HEK293 (cell line): Measurements from ENCODE around the gene PHACTR1.

ENCODE experiments used
- KLF10 ChIP-seq: fragments of 450-650 bp; IDR thresholded peaks from 2 replicates; pipeline ENCODE4 v1.5.1; 2018; ENCODE audit warnings: missing biosample characterization, mild to moderate bottlenecking, missing genetic modification characterization
- TCF7L2 ChIP-seq: IDR thresholded peaks from 2 replicates; pipeline ENCODE4 v1.6.1; 2011; ENCODE audit warnings: low read depth, mild to moderate bottlenecking, inconsistent platforms, low read length, moderate library complexity, borderline replicate concordance
- YY1 ChIP-seq: fragments of 450-650 bp; formaldehyde crosslinking; IDR thresholded peaks from 2 replicates; pipeline ENCODE4 v1.5.1; 2018; ENCODE audit warnings: missing biosample characterization, missing genetic modification characterization
- ZNF146 ChIP-seq: fragments of 450-650 bp; formaldehyde crosslinking; IDR thresholded peaks from 2 replicates; pipeline ENCODE4 v1.5.1; 2016; ENCODE audit warnings: missing biosample characterization, missing genetic modification characterization
- ZNF175 ChIP-seq: fragments of 450-650 bp; formaldehyde crosslinking; IDR thresholded peaks from 2 replicates; pipeline ENCODE4 v1.5.1; 2016; ENCODE audit warnings: missing biosample characterization, missing genetic modification characterization
- ZNF747 ChIP-seq: fragments of 450-650 bp; formaldehyde crosslinking; IDR thresholded peaks from 2 replicates; pipeline ENCODE4 v1.5.1; 2016; ENCODE audit warnings: missing biosample characterization, missing genetic modification characterization
- ZNF830 ChIP-seq: fragments of 450-650 bp; IDR thresholded peaks from 2 replicates; pipeline ENCODE4 v1.5.0; 2018; ENCODE audit warnings: missing biosample characterization, missing genetic modification characterization, low read depth, mild to moderate bottlenecking, moderate library complexity
- TF ChIP-seq, protein P1 (sequence below): fragments of 450-650 bp; formaldehyde crosslinking; IDR thresholded peaks from 2 replicates; pipeline ENCODE4 v1.5.1; 2016; ENCODE audit warnings: missing biosample characterization, missing genetic modification characterization
- TF ChIP-seq, protein P2 (sequence below): fragments of 450-650 bp; formaldehyde crosslinking; IDR thresholded peaks from 2 replicates; pipeline ENCODE4 v1.5.1; 2016; ENCODE audit warnings: missing biosample characterization, missing genetic modification characterization
- TF ChIP-seq, protein P3 (sequence below): fragments of 450-650 bp; formaldehyde crosslinking; IDR thresholded peaks from 2 replicates; pipeline ENCODE4 v1.5.0; 2017; ENCODE audit warnings: missing biosample characterization, missing genetic modification characterization, borderline replicate concordance
- TF ChIP-seq, protein P4 (sequence below): fragments of 450-650 bp; formaldehyde crosslinking; IDR thresholded peaks from 2 replicates; pipeline ENCODE4 v1.5.1; 2016; ENCODE audit warnings: missing biosample characterization, missing genetic modification characterization
- TF ChIP-seq, protein P5 (sequence below): fragments of 450-650 bp; formaldehyde crosslinking; IDR thresholded peaks from 2 replicates; pipeline ENCODE4 v1.5.1; 2016; ENCODE audit warnings: missing biosample characterization, missing genetic modification characterization, low read depth

DNA sequence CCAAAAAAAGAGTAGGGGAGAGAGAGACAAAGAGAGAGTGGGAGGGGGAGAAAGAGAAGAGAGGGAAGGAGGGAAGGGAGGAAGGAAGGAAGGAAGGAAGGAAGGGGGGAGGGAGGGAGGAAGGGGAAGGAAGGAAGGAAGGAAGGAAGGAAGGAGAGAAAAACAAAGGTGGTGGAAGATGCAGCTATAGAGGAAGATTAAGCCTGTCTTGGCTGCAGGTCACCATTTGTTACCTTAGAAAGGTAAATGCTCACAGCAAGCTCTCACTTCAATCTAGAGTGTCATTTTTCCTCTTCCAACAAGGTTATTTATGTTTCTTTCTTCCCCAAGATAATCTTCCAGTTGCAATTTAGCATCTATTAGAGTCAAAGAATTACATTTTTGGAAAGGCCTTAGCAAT lies 284.0 kb downstream of the PHACTR1 start:
- TF ChIP-seq, protein P1, sequence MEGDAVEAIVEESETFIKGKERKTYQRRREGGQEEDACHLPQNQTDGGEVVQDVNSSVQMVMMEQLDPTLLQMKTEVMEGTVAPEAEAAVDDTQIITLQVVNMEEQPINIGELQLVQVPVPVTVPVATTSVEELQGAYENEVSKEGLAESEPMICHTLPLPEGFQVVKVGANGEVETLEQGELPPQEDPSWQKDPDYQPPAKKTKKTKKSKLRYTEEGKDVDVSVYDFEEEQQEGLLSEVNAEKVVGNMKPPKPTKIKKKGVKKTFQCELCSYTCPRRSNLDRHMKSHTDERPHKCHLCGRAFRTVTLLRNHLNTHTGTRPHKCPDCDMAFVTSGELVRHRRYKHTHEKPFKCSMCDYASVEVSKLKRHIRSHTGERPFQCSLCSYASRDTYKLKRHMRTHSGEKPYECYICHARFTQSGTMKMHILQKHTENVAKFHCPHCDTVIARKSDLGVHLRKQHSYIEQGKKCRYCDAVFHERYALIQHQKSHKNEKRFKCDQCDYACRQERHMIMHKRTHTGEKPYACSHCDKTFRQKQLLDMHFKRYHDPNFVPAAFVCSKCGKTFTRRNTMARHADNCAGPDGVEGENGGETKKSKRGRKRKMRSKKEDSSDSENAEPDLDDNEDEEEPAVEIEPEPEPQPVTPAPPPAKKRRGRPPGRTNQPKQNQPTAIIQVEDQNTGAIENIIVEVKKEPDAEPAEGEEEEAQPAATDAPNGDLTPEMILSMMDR (tag by site-specific recombination): no peak
- TF ChIP-seq TCF7L2: no peak
- no peak for TF ChIP-seq ZNF830 (tag by site-specific recombination)
- no peak for TF ChIP-seq KLF10 (tag by site-specific recombination)
- TF ChIP-seq, protein P2, sequence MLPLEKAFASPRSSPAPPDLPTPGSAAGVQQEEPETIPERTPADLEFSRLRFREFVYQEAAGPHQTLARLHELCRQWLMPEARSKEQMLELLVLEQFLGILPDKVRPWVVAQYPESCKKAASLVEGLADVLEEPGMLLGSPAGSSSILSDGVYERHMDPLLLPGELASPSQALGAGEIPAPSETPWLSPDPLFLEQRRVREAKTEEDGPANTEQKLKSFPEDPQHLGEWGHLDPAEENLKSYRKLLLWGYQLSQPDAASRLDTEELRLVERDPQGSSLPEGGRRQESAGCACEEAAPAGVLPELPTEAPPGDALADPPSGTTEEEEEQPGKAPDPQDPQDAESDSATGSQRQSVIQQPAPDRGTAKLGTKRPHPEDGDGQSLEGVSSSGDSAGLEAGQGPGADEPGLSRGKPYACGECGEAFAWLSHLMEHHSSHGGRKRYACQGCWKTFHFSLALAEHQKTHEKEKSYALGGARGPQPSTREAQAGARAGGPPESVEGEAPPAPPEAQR (tag by site-specific recombination): no peak
- TF ChIP-seq ZNF146 (tag by site-specific recombination): no peak
- TF ChIP-seq, protein P3, sequence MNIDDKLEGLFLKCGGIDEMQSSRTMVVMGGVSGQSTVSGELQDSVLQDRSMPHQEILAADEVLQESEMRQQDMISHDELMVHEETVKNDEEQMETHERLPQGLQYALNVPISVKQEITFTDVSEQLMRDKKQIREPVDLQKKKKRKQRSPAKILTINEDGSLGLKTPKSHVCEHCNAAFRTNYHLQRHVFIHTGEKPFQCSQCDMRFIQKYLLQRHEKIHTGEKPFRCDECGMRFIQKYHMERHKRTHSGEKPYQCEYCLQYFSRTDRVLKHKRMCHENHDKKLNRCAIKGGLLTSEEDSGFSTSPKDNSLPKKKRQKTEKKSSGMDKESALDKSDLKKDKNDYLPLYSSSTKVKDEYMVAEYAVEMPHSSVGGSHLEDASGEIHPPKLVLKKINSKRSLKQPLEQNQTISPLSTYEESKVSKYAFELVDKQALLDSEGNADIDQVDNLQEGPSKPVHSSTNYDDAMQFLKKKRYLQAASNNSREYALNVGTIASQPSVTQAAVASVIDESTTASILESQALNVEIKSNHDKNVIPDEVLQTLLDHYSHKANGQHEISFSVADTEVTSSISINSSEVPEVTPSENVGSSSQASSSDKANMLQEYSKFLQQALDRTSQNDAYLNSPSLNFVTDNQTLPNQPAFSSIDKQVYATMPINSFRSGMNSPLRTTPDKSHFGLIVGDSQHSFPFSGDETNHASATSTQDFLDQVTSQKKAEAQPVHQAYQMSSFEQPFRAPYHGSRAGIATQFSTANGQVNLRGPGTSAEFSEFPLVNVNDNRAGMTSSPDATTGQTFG (tag by site-specific recombination): no peak
- no peak for TF ChIP-seq ZNF747 (tag by site-specific recombination)
- TF ChIP-seq, protein P4, sequence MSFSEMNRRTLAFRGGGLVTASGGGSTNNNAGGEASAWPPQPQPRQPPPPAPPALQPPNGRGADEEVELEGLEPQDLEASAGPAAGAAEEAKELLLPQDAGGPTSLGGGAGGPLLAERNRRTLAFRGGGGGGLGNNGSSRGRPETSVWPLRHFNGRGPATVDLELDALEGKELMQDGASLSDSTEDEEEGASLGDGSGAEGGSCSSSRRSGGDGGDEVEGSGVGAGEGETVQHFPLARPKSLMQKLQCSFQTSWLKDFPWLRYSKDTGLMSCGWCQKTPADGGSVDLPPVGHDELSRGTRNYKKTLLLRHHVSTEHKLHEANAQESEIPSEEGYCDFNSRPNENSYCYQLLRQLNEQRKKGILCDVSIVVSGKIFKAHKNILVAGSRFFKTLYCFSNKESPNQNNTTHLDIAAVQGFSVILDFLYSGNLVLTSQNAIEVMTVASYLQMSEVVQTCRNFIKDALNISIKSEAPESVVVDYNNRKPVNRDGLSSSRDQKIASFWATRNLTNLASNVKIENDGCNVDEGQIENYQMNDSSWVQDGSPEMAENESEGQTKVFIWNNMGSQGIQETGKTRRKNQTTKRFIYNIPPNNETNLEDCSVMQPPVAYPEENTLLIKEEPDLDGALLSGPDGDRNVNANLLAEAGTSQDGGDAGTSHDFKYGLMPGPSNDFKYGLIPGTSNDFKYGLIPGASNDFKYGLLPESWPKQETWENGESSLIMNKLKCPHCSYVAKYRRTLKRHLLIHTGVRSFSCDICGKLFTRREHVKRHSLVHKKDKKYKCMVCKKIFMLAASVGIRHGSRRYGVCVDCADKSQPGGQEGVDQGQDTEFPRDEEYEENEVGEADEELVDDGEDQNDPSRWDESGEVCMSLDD (tag by site-specific recombination): no peak
- TF ChIP-seq, protein P5, sequence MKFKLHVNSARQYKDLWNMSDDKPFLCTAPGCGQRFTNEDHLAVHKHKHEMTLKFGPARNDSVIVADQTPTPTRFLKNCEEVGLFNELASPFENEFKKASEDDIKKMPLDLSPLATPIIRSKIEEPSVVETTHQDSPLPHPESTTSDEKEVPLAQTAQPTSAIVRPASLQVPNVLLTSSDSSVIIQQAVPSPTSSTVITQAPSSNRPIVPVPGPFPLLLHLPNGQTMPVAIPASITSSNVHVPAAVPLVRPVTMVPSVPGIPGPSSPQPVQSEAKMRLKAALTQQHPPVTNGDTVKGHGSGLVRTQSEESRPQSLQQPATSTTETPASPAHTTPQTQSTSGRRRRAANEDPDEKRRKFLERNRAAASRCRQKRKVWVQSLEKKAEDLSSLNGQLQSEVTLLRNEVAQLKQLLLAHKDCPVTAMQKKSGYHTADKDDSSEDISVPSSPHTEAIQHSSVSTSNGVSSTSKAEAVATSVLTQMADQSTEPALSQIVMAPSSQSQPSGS (tag by site-specific recombination): no peak
- no peak for TF ChIP-seq YY1 (tag by site-specific recombination)
- no peak for TF ChIP-seq ZNF175
